Lower leg skin (tissue), 4 donors: ENCODE data around the gene PYGB. TPM values are rescaled to one million over a fixed set of nuclear protein-coding genes. Genes with fewer than 3 reads are reported as not detected.

Experiments used
- DNase-seq, 2 donors: peaks; one replicate each; pipeline ENCODE4 v3.0.0-alpha.2; 2019; ENCODE audit warnings: low spot score in 2 of 2
- H3K4me3 ChIP-seq: fragments of 200-600 bp; sonication (generic); 2 replicates; pipeline ENCODE4 v1.5.1; 2017; ENCODE audit warnings: mild to moderate bottlenecking, low read depth; ENCODE audit not compliant: poor library complexity, severe bottlenecking
- CTCF ChIP-seq, 3 donors: fragments of 450-650 bp; IDR thresholded peaks; one replicate each; pipeline ENCODE4 v1.5.1; 2016; ENCODE audit warnings: antibody characterized with exemption in 3 of 3, mild to moderate bottlenecking in 3 of 3, moderate library complexity in 2 of 3
- POLR2A ChIP-seq, 2 donors: fragments of 450-650 bp; IDR thresholded peaks; one replicate each; pipeline ENCODE4 v1.6.1; 2016 to 2017; ENCODE audit warnings: antibody characterized with exemption in 2 of 2, mild to moderate bottlenecking in 1 of 2, moderate library complexity in 1 of 2
- WGBS, 2 donors: methylation state at CpG; one replicate each; pipeline ENCODE4 v1.1.5; 2018; 5-methylcytosine and 5-hydroxymethylcytosine counted together
- intact Hi-C: fragments of 100-400 bp; cut with DNase I; formaldehyde crosslinking; loops from one replicate; pipeline ENCODE4 v1.15.0; 2023; ENCODE audit warnings: low total_unique reads
- total RNA-seq, 4 donors: library from RNA; depleted of rRNA; stranded (reverse); fragments of >200 nt; gene quantifications; one replicate each; pipeline ENCODE4 v1.1.0, GENCODE V29; 2016

PYGB gene
- total RNA-seq, 4 donors from 2014 or later = 99.0 to 308 (median 194) TPM

- no peak overlapping the region for H3K4me3 ChIP-seq
- intact Hi-C loops = loop anchor here (10.0 kb wide), 1 partner anchor 49 kb away; the partner anchor contains the start of gene ENTPD6
- TF ChIP-seq POLR2A (IDR thresholded peaks at IDR 0.05) = no peak
- no peak for TF ChIP-seq CTCF (IDR thresholded peaks at IDR 0.05)
- DNase-seq = no peak
Measured at GRCh38 chr20:25243416-25243979, 4.4 kb upstream of the PYGB start.

- no peak overlapping the region for H3K4me3 ChIP-seq
- TF ChIP-seq POLR2A (IDR thresholded peaks at IDR 0.05) (no peak), CTCF (IDR thresholded peaks at IDR 0.05) (no peak)
- 96 to 98% methylated on average over 5 of the region's 5 CpGs for WGBS, 2 donors
- no peak for DNase-seq
- intact Hi-C loops = loop anchor here (10.0 kb wide), 1 partner anchor 50 kb away; the partner anchor contains the start of gene ENTPD6
Measured at GRCh38 chr20:25244976-25245375, 2.9 kb upstream of the PYGB start.

GRCh38 chr20:25245461-25245860, 2.4 kb upstream of the PYGB start:
- no peak for DNase-seq
- no peak overlapping the region for H3K4me3 ChIP-seq
- intact Hi-C loops = loop anchor here (10.0 kb wide), 1 partner anchor 51 kb away; the partner anchor contains the start of gene ENTPD6
- 87 to 100% methylated on average over 1 of the region's 1 CpG for WGBS, 2 donors
- no peak for TF ChIP-seq POLR2A (IDR thresholded peaks at IDR 0.05)

DNA sequence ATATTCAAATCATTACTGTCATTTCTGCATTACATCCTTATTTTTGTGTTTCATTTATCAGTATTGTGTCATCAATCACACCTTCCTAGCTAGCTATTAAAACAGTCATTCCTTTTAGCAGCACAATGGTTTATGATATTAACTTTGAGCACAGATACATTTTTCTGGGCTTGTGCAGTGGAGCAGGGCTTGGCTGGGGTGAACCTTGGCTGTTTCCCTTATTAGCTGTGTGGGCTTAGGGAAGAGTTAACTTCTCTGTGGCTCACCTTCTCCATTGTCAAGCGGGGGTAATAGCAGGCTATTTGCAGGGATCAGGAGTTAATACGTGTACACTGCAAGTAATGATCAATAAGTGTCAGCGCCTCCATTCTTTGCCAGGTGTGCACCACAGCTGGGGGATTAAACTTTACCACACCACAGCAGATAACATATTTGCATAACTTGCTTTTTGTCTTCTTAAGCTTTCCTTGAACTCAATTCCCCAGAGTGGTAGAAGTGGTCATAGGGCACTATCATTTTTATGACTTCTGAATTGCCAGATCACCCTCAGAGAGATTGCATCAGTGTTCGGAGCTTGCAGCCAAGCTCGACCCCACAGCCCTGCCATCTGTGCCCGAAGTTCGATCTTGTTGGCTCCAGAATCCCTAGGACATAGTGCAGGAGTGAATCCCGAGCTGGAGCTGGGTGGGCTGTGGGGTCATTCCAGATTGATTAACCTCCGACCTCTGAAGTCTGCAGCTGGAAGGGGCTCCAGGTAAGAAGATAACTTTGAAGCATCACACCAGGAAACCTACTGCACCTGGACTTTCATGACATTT, 1.5 kb upstream of the PYGB start:
- TF ChIP-seq CTCF (IDR thresholded peaks at IDR 0.05) (no peak), POLR2A (IDR thresholded peaks at IDR 0.05) (no peak)
- DNase-seq = peak in 1 of 2 donors; percentile 75
- WGBS, 2 donors = 66 to 85% methylated on average over 9 of the region's 9 CpGs
- intact Hi-C loops = loop anchor here (10.0 kb wide), 1 partner anchor 52 kb away; the partner anchor contains the start of gene ENTPD6
- H3K4me3 ChIP-seq = no peak overlapping the region

DNA sequence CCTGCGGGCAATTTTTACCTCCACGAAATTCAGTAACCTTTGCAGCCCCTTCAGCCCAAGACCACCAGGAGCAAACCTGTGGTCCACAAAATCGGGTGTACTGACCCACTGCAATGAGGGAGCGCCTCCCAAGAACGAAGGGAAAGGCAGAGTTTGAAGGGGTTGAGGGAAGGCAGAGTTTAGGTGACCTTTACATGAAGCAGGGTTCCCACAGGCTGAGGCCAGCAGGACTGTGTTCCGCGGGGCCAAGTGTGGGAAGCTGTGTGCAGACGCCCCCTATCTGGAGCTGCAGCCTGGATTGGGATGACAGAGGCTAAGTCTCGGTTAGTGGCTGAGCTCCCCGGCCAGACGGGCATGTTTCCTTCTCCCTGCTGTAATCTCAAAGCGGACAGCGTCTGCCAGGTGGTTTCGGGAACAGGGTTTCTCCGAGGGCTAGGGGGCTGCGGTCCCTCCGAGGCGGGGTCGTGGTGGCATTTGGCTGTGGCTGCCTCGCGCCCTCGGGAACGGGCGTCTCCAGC, 826 bp upstream of the PYGB start:
- intact Hi-C loops = loop anchor here (10.0 kb wide), 1 partner anchor 52 kb away; the partner anchor contains the start of gene ENTPD6
- TF ChIP-seq CTCF (IDR thresholded peaks at IDR 0.05) = no peak
- no peak for TF ChIP-seq POLR2A (IDR thresholded peaks at IDR 0.05)
- DNase-seq = no peak
- H3K4me3 ChIP-seq = peak overlapping the region; percentile 37
- 13 to 17% methylated on average over 16 to 23 of the region's 24 CpGs for WGBS, 2 donors

GRCh38 chr20:25247518-25247955, 348 bp upstream of the PYGB start:
- intact Hi-C loops = loop anchor here (10.0 kb wide), 1 partner anchor 53 kb away; the partner anchor contains the start of gene ENTPD6
- peak overlapping the region; percentile 37 for H3K4me3 ChIP-seq
- peak in 1 of 2 donors; percentile 93 for DNase-seq
- TF ChIP-seq CTCF (IDR thresholded peaks at IDR 0.05) (no peak), POLR2A (IDR thresholded peaks at IDR 0.05) (no peak)
- 0% methylated on average over 3 to 22 of the region's 37 CpGs for WGBS, 2 donors
